ENCODE results near the gene GATA5. TPM values are rescaled to one million over a fixed set of nuclear protein-coding genes. Genes with fewer than 3 reads are reported as not detected.

The GATA5 gene
- total RNA-seq, 1 experiment from 2014 or later = 0.96 TPM

DNA sequence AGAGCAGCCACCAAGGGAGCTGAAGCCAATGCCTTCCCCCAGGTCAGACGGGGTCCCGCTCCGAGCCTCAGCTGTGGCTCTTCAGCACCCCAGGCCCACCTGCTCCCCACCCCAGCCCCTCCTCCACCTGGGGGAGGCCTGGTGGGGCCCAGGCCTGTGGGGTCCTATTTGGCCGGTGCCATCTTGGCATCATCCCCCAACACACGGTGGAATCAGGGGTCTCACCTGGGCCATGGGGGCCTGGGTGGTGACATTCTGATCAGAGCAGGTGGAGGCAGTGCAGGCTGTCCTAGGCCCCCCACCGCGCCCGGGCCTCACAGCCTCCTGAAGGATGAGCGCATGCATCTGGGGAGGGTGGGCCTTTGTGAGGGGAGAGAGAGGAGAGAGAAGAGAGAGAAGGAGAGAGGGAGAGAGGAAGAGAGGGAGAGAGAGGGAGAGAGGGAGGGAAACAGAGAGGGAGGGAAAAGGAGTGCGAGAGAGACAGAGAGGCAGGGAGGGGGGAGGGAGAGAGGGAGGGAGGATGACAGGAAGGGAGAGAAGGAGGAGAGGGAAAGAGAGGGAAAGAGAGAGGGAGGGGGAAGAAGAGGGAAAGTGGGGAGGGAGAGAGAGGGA lies 24.5 kb downstream of the GATA5 start:
- POLR2A ChIA-PET (ENCODE audit: unreplicated experiment) = no interaction called here
- H3K4me2 ChIP-seq = no peak overlapping the region
- no TSS peak for BruUV-seq (replicated peaks)
- intact Hi-C loops (cut with micrococcal nuclease; ENCODE audit: unreplicated experiment) = no loop called here
- H3K4me3 ChIP-seq = no peak overlapping the region
- H3K4me1 ChIP-seq (replicated peaks; ENCODE audit: insufficient read depth) = no peaks in the 10 kb centered on the region
- no peak for TF ChIP-seq EZH2 (IDR thresholded peaks at IDR 0.05; ENCODE audit: low read depth)
- TF ChIP-seq, protein P1, sequence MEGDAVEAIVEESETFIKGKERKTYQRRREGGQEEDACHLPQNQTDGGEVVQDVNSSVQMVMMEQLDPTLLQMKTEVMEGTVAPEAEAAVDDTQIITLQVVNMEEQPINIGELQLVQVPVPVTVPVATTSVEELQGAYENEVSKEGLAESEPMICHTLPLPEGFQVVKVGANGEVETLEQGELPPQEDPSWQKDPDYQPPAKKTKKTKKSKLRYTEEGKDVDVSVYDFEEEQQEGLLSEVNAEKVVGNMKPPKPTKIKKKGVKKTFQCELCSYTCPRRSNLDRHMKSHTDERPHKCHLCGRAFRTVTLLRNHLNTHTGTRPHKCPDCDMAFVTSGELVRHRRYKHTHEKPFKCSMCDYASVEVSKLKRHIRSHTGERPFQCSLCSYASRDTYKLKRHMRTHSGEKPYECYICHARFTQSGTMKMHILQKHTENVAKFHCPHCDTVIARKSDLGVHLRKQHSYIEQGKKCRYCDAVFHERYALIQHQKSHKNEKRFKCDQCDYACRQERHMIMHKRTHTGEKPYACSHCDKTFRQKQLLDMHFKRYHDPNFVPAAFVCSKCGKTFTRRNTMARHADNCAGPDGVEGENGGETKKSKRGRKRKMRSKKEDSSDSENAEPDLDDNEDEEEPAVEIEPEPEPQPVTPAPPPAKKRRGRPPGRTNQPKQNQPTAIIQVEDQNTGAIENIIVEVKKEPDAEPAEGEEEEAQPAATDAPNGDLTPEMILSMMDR (conservative IDR thresholded peaks at IDR 0.05) = no peak
- no peaks in the 10 kb centered on the region for H3K9me3 ChIP-seq (ENCODE audit: insufficient read depth, low read depth)
- no peak overlapping the region for H3K27ac ChIP-seq
- CTCF ChIA-PET = interaction anchor here (0.6 kb wide), 1 partner anchor 15 kb away, joined by 6 read pairs; no protein-coding TSS in a partner anchor
- no peak overlapping the region for H2AFZ ChIP-seq
- no peaks in the 10 kb centered on the region for H3K79me2 ChIP-seq (ENCODE audit: low read depth)
- no peaks in the 10 kb centered on the region for H3K36me3 ChIP-seq (ENCODE audit: low read depth)
- no peak for DNase-seq
- H3K27me3 ChIP-seq (ENCODE audit: insufficient read depth, low read depth) = peaks cover 92% of the 10 kb centered on the region
- H4K20me1 ChIP-seq (ENCODE audit: insufficient read depth) = no peaks in the 10 kb centered on the region
- peaks cover 5% of the 10 kb centered on the region; the same call in 1 of the 2 replicates for H3F3A ChIP-seq (ENCODE audit: insufficient read depth, low read depth)
- no peaks in the 10 kb centered on the region for H3K9me2 ChIP-seq (ENCODE audit: insufficient read depth)

DNA sequence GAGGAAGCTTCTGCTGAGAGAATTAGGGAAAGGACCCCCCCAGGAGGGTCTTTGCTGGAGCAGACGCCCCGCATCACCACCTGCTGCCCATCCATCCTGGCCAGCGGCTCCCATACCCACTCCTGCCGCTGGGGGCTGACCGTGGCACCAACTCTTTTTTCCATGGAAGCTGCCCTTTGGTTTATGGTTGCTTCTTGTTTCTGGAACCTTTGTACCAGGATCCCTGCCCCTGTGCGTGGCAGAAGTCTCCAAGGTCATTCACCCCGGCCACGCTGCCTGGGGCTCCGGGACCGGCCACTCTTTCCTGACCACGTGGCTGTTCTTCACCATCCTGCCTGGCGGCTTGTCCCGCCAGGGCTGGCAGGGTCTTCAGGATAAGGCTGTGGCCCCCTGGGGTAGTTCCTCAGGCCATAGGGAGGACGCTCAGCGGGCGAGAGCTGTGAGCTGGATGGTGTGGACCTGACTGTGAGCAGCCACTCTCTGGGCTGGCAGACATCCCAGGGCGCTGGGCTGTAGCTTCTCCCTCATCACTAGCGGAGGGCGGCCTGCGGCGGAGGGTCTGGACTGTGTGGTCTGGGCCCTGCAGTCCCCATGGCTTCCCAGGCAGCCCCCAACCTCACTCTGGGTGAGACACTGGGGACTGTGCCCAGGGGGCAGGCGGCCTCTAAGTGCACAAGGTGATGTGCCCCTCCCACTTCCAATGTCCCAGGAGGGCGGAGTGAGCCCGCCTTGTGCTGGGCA lies 25.7 kb downstream of the GATA5 start:
- Histone ChIP-seq H3K9me3 (ENCODE audit: insufficient read depth, low read depth) (no peaks in the 10 kb centered on the region), H3K79me2 (ENCODE audit: low read depth) (no peaks in the 10 kb centered on the region), H2AFZ (no peak overlapping the region), H4K20me1 (ENCODE audit: insufficient read depth) (no peaks in the 10 kb centered on the region), H3K4me3 (no peak overlapping the region), H3K27ac (no peak overlapping the region), H3K36me3 (ENCODE audit: low read depth) (no peaks in the 10 kb centered on the region), H3K4me2 (no peak overlapping the region), H3F3A (ENCODE audit: insufficient read depth, low read depth) (peaks cover 5% of the 10 kb centered on the region; the same call in 1 of the 2 replicates), H3K9me2 (ENCODE audit: insufficient read depth) (no peaks in the 10 kb centered on the region), H3K4me1 (replicated peaks; ENCODE audit: insufficient read depth) (no peaks in the 10 kb centered on the region), H3K27me3 (ENCODE audit: insufficient read depth, low read depth) (peaks cover 89% of the 10 kb centered on the region)
- TF ChIP-seq EZH2 (IDR thresholded peaks at IDR 0.05; ENCODE audit: low read depth) = no peak
- TF ChIP-seq, protein P1 (conservative IDR thresholded peaks at IDR 0.05) = peak; percentile 68
- ChIA-PET POLR2A (ENCODE audit: unreplicated experiment) (no interaction called here), CTCF (no interaction called here)
- intact Hi-C loops (cut with micrococcal nuclease; ENCODE audit: unreplicated experiment) = no loop called here
- no peak for DNase-seq
- BruUV-seq (replicated peaks) = no TSS peak

DNA sequence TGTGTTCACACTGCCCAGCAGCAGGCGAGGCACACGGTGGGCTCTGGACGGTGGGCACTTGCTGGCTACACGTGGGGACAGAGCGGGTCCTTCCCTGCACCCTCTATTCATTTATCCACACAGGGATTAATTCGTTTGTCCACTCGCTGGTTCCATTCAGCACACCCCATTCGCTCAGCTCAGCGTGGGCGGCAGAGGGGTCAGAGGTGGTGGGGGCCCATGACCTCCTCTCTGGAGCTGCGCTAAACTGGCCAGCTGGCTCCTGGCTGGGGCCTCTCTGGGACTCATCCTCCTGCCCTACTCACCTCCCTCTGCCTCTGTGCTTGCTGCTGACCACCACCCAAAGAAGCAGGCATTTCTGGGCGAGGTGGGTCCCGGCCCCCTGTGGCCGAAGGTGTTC lies 27.0 kb downstream of the GATA5 start:
- Histone ChIP-seq H3K79me2 (ENCODE audit: low read depth) (no peaks in the 10 kb centered on the region), H3K9me3 (ENCODE audit: insufficient read depth, low read depth) (no peaks in the 10 kb centered on the region), H3K4me2 (no peak overlapping the region), H3F3A (ENCODE audit: insufficient read depth, low read depth) (peaks cover 5% of the 10 kb centered on the region; the same call in 1 of the 2 replicates), H3K4me1 (replicated peaks; ENCODE audit: insufficient read depth) (no peaks in the 10 kb centered on the region), H3K9me2 (ENCODE audit: insufficient read depth) (no peaks in the 10 kb centered on the region), H2AFZ (no peak overlapping the region), H4K20me1 (ENCODE audit: insufficient read depth) (no peaks in the 10 kb centered on the region), H3K27ac (no peak overlapping the region), H3K36me3 (ENCODE audit: low read depth) (no peaks in the 10 kb centered on the region), H3K4me3 (no peak overlapping the region), H3K27me3 (ENCODE audit: insufficient read depth, low read depth) (peaks cover 89% of the 10 kb centered on the region)
- intact Hi-C loops (cut with micrococcal nuclease; ENCODE audit: unreplicated experiment) = no loop called here
- DNase-seq = no peak
- CTCF ChIA-PET = no interaction called here
- TF ChIP-seq, protein P1 (conservative IDR thresholded peaks at IDR 0.05) = no peak
- TF ChIP-seq EZH2 (IDR thresholded peaks at IDR 0.05; ENCODE audit: low read depth) = no peak
- POLR2A ChIA-PET (ENCODE audit: unreplicated experiment) = no interaction called here
- no TSS peak for BruUV-seq (replicated peaks)

Measured in PC-9 (cell line).